Measurements from ENCODE around the gene SAMD14.

DNA sequence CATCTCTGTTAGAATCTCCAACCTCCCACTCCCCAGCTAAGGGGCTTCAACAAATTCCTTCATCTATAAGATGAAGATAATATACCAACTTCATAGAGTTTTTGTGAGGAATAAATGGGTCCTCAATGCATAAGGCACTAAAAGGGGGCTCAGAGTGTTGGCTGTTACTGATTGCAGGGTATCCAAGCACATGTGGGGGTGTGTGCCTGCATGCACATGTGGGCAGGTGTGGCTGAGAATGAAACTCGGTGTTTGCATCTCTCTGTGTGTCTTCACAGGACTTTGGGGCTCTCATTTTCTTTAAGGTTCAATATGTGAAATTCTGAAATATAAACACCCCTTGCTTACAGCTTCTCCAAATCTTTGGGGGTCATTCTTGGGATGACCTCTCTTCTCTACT is 24.6 kb upstream of the SAMD14 start:
- no peak for TF ChIP-seq CTCF (IDR thresholded peaks at IDR 0.05)
- TF ChIP-seq EZH2 (IDR thresholded peaks at IDR 0.05; ENCODE audit: borderline replicate concordance, insufficient read depth, low read depth, low read length, poor library complexity, severe bottlenecking) = no peak
